ENCODE data around the gene PRKACA.

The PRKACA gene

GRCh38 chr19:14070268-14071050, 47.1 kb downstream of the PRKACA start:
- WGBS (ENCODE audit: extremely low coverage, insufficient coverage, insufficient read length), result no CpG with 5 or more reads among the region's 43 CpGs
- Histone ChIP-seq H3K79me2 (ENCODE audit: control insufficient read depth, insufficient read depth, low read length, poor library complexity) (peaks cover 1% of the 10 kb centered on the region), H4K91ac (ENCODE audit: low read depth, low read length) (no peak overlapping the region)

GRCh38 chr19:14066134-14066533, 51.4 kb downstream of the PRKACA start:
- Histone ChIP-seq H3K23ac (ENCODE audit: low read length) (no peak overlapping the region), H3K4me1 (ENCODE audit: control insufficient read depth in 1 of 2, insufficient read depth in 2 of 2, low read length in 2 of 2) (peaks cover 0 to 4% of the 10 kb centered on the region in 2 experiments), H3K14ac (ENCODE audit: low read length) (no peak overlapping the region), H2BK12ac (ENCODE audit: low read length) (no peak overlapping the region), H4K8ac (ENCODE audit: low read depth, low read length) (no peak overlapping the region), H3K9me3 (ENCODE audit: insufficient read depth, low read depth, low read length) (no peaks in the 10 kb centered on the region), H3K79me2 (ENCODE audit: control insufficient read depth, insufficient read depth, low read length, poor library complexity) (no peaks in the 10 kb centered on the region), H3K79me1 (ENCODE audit: low read length) (peaks cover 3% of the 10 kb centered on the region), H3K4ac (ENCODE audit: low read depth, low read length) (no peak overlapping the region), H4K91ac (ENCODE audit: low read depth, low read length) (no peak overlapping the region), H3K9ac (ENCODE audit: low read length) (no peak overlapping the region), H2BK120ac (ENCODE audit: insufficient read depth, low read length, poor library complexity) (no peak overlapping the region), H2AFZ (ENCODE audit: insufficient read depth, low read length, poor library complexity) (no peak overlapping the region), H3K4me3 (ENCODE audit: low read depth, low read length) (no peak overlapping the region), H3K4me2 (ENCODE audit: low read length) (no peak overlapping the region), H2BK5ac (ENCODE audit: low read depth, low read length, poor library complexity) (no peak overlapping the region), H4K12ac (ENCODE audit: low read depth, low read length) (no peak overlapping the region), H3K36me3 (ENCODE audit: control insufficient read depth in 1 of 2, insufficient read depth in 2 of 2, low read length in 2 of 2) (no peaks in the 10 kb centered on the region), H3K18ac (ENCODE audit: low read length) (no peak overlapping the region), H3K27ac (ENCODE audit: low read depth, low read length) (no peak overlapping the region), H2AK5ac (ENCODE audit: low read length) (no peak overlapping the region), H3K27me3 (ENCODE audit: insufficient read depth, low read length) (no peaks in the 10 kb centered on the region)
- DNase-seq, result no peak
- WGBS (ENCODE audit: extremely low coverage, insufficient coverage, insufficient read length), result no CpG with 5 or more reads among the region's 2 CpGs

More at GRCh38 chr19:14070268-14071050, 47.1 kb downstream of the PRKACA start:
- Histone ChIP-seq H4K8ac (ENCODE audit: low read depth, low read length) (no peak overlapping the region), H3K79me1 (ENCODE audit: low read length) (peaks cover 17% of the 10 kb centered on the region), H3K27ac (ENCODE audit: low read depth, low read length) (no peak overlapping the region), H3K27me3 (ENCODE audit: insufficient read depth, low read length) (peaks cover 5% of the 10 kb centered on the region), H3K4me3 (ENCODE audit: low read depth, low read length) (no peak overlapping the region), H3K4ac (ENCODE audit: low read depth, low read length) (no peak overlapping the region), H2BK12ac (ENCODE audit: low read length) (no peak overlapping the region), H3K4me1 (ENCODE audit: control insufficient read depth in 1 of 2, insufficient read depth in 2 of 2, low read length in 2 of 2) (peaks cover 17 to 22% of the 10 kb centered on the region in 2 experiments), H2AFZ (ENCODE audit: insufficient read depth, low read length, poor library complexity) (no peak overlapping the region), H3K14ac (ENCODE audit: low read length) (no peak overlapping the region), H2BK5ac (ENCODE audit: low read depth, low read length, poor library complexity) (no peak overlapping the region), H3K4me2 (ENCODE audit: low read length) (no peak overlapping the region), H3K18ac (ENCODE audit: low read length) (no peak overlapping the region), H3K9ac (ENCODE audit: low read length) (no peak overlapping the region), H2BK120ac (ENCODE audit: insufficient read depth, low read length, poor library complexity) (no peak overlapping the region), H3K36me3 (ENCODE audit: control insufficient read depth in 1 of 2, insufficient read depth in 2 of 2, low read length in 2 of 2) (no peaks in the 10 kb centered on the region), H2AK5ac (ENCODE audit: low read length) (no peak overlapping the region), H3K9me3 (ENCODE audit: insufficient read depth, low read depth, low read length) (no peaks in the 10 kb centered on the region), H3K23ac (ENCODE audit: low read length) (no peak overlapping the region), H4K12ac (ENCODE audit: low read depth, low read length) (no peak overlapping the region)
- peak; percentile 68 to 90 for DNase-seq

- Histone ChIP-seq H3K23ac (ENCODE audit: low read length) (no peak overlapping the region), H3K14ac (ENCODE audit: low read length) (no peak overlapping the region), H2BK5ac (ENCODE audit: low read depth, low read length, poor library complexity) (no peak overlapping the region), H3K9me3 (ENCODE audit: insufficient read depth, low read depth, low read length) (no peaks in the 10 kb centered on the region), H3K36me3 (ENCODE audit: control insufficient read depth in 1 of 2, insufficient read depth in 2 of 2, low read length in 2 of 2) (no peaks in the 10 kb centered on the region), H3K27ac (ENCODE audit: low read depth, low read length) (no peak overlapping the region), H3K4me1 (ENCODE audit: control insufficient read depth in 1 of 2, insufficient read depth in 2 of 2, low read length in 2 of 2) (peaks cover 0 to 7% of the 10 kb centered on the region in 2 experiments), H4K12ac (ENCODE audit: low read depth, low read length) (no peak overlapping the region), H2AFZ (ENCODE audit: insufficient read depth, low read length, poor library complexity) (no peak overlapping the region), H3K9ac (ENCODE audit: low read length) (no peak overlapping the region), H3K79me2 (ENCODE audit: control insufficient read depth, insufficient read depth, low read length, poor library complexity) (no peaks in the 10 kb centered on the region), H3K27me3 (ENCODE audit: insufficient read depth, low read length) (peaks cover 3% of the 10 kb centered on the region), H2BK12ac (ENCODE audit: low read length) (no peak overlapping the region), H4K91ac (ENCODE audit: low read depth, low read length) (no peak overlapping the region), H3K18ac (ENCODE audit: low read length) (no peak overlapping the region), H2BK120ac (ENCODE audit: insufficient read depth, low read length, poor library complexity) (no peak overlapping the region), H3K79me1 (ENCODE audit: low read length) (peaks cover 3% of the 10 kb centered on the region), H3K4me2 (ENCODE audit: low read length) (no peak overlapping the region), H4K8ac (ENCODE audit: low read depth, low read length) (no peak overlapping the region), H2AK5ac (ENCODE audit: low read length) (no peak overlapping the region), H3K4me3 (ENCODE audit: low read depth, low read length) (no peak overlapping the region), H3K4ac (ENCODE audit: low read depth, low read length) (no peak overlapping the region)
- no CpG with 5 or more reads among the region's 7 CpGs for WGBS (ENCODE audit: extremely low coverage, insufficient coverage, insufficient read length)
- DNase-seq, result no peak
Measured at GRCh38 chr19:14063105-14063504, 54.5 kb downstream of the PRKACA start.

GRCh38 chr19:14062558-14062855, 55.1 kb downstream of the PRKACA start:
- Histone ChIP-seq H4K8ac (ENCODE audit: low read depth, low read length) (no peak overlapping the region), H3K23ac (ENCODE audit: low read length) (no peak overlapping the region), H4K12ac (ENCODE audit: low read depth, low read length) (no peak overlapping the region), H3K36me3 (ENCODE audit: control insufficient read depth in 1 of 2, insufficient read depth in 2 of 2, low read length in 2 of 2) (no peaks in the 10 kb centered on the region), H2BK12ac (ENCODE audit: low read length) (no peak overlapping the region), H3K14ac (ENCODE audit: low read length) (no peak overlapping the region), H2AK5ac (ENCODE audit: low read length) (no peak overlapping the region), H3K4me3 (ENCODE audit: low read depth, low read length) (no peak overlapping the region), H3K9me3 (ENCODE audit: insufficient read depth, low read depth, low read length) (no peaks in the 10 kb centered on the region), H2AFZ (ENCODE audit: insufficient read depth, low read length, poor library complexity) (no peak overlapping the region), H3K27ac (ENCODE audit: low read depth, low read length) (no peak overlapping the region), H3K18ac (ENCODE audit: low read length) (no peak overlapping the region), H4K91ac (ENCODE audit: low read depth, low read length) (peak overlapping the region; percentile 78), H3K27me3 (ENCODE audit: insufficient read depth, low read length) (peaks cover 3% of the 10 kb centered on the region), H3K79me1 (ENCODE audit: low read length) (peaks cover 3% of the 10 kb centered on the region), H3K79me2 (ENCODE audit: control insufficient read depth, insufficient read depth, low read length, poor library complexity) (no peaks in the 10 kb centered on the region), H3K4me1 (ENCODE audit: control insufficient read depth in 1 of 2, insufficient read depth in 2 of 2, low read length in 2 of 2) (peaks cover 0 to 7% of the 10 kb centered on the region in 2 experiments), H2BK5ac (ENCODE audit: low read depth, low read length, poor library complexity) (no peak overlapping the region), H3K9ac (ENCODE audit: low read length) (no peak overlapping the region), H2BK120ac (ENCODE audit: insufficient read depth, low read length, poor library complexity) (peak overlapping the region; percentile 57), H3K4ac (ENCODE audit: low read depth, low read length) (no peak overlapping the region), H3K4me2 (ENCODE audit: low read length) (no peak overlapping the region)
- peak; percentile 74 to 87 for DNase-seq
- no CpG with 5 or more reads among the region's 5 CpGs for WGBS (ENCODE audit: extremely low coverage, insufficient coverage, insufficient read length)

Measured in trophoblast cell (in vitro differentiated cells and primary cell).